MM.1S (cell line): ENCODE results near the gene CHCHD6.

Source experiments
- DNase-seq: peaks from one replicate; pipeline ENCODE4 v3.0.0-alpha.2; 2015
- H2AFZ ChIP-seq: fragments of 300-600 bp; sonication (generic); 2 replicates; pipeline ENCODE4 v1.6.0; 2016; ENCODE audit warnings: antibody characterized with exemption, low read length
- H3F3A ChIP-seq: fragments of 300-600 bp; sonication (generic); 2 replicates; pipeline ENCODE4 v1.6.1; 2016; ENCODE audit warnings: mild to moderate bottlenecking, antibody characterized with exemption, low read length, moderate library complexity, mixed read lengths; ENCODE audit not compliant: insufficient read depth
- H3K27ac ChIP-seq: fragments of 300-600 bp; sonication (generic); 2 replicates; pipeline ENCODE4 v1.5.1; 2016; ENCODE audit warnings: mild to moderate bottlenecking, low read length
- H3K27me3 ChIP-seq: fragments of 300-600 bp; sonication (generic); replicated peaks from 2 replicates; pipeline ENCODE4 v1.6.0; 2016; ENCODE audit warnings: low read length; ENCODE audit not compliant: insufficient read depth
- H3K36me3 ChIP-seq: fragments of 300-600 bp; sonication (generic); replicated peaks from 2 replicates; pipeline ENCODE4 v1.6.1; 2016; ENCODE audit warnings: mild to moderate bottlenecking, low read length, mixed read lengths; ENCODE audit not compliant: insufficient read depth
- H3K4me1 ChIP-seq: fragments of 300-600 bp; sonication (generic); 2 replicates; pipeline ENCODE4 v1.6.1; 2016; ENCODE audit warnings: low read length, mixed read lengths
- H3K4me2 ChIP-seq: fragments of 300-600 bp; sonication (generic); 2 replicates; pipeline ENCODE4 v1.6.0; 2016; ENCODE audit warnings: low read depth, low read length
- H3K4me3 ChIP-seq: fragments of 300-600 bp; sonication (generic); 2 replicates; pipeline ENCODE4 v1.5.1; 2016; ENCODE audit warnings: low read length, mixed read lengths
- H3K79me2 ChIP-seq: fragments of 300-600 bp; sonication (generic); 2 replicates; pipeline ENCODE4 v1.6.1; 2016; ENCODE audit warnings: mixed run types, low read length, mixed read lengths
- H3K9ac ChIP-seq: fragments of 300-600 bp; sonication (generic); 2 replicates; pipeline ENCODE4 v1.6.1; 2016; ENCODE audit warnings: low read length, mixed read lengths
- H3K9me2 ChIP-seq: fragments of 300-600 bp; sonication (generic); replicated peaks from 2 replicates; pipeline ENCODE4 v1.6.1; 2016; ENCODE audit warnings: mild to moderate bottlenecking, low read length, mixed read lengths; ENCODE audit not compliant: insufficient read depth
- H3K9me3 ChIP-seq: fragments of 300-600 bp; sonication (generic); replicated peaks from 2 replicates; pipeline ENCODE4 v1.6.1; 2016; ENCODE audit warnings: mild to moderate bottlenecking, low read length, mixed read lengths; ENCODE audit not compliant: insufficient read depth
- H4K20me1 ChIP-seq: fragments of 300-600 bp; sonication (generic); 2 replicates; pipeline ENCODE4 v1.6.1; 2016; ENCODE audit warnings: mild to moderate bottlenecking, low read length, moderate library complexity, mixed read lengths; ENCODE audit not compliant: insufficient read depth
- CTCF ChIP-seq: fragments of 300-600 bp; sonication (generic); IDR thresholded peaks from 2 replicates; pipeline ENCODE4 v1.5.1; 2016; ENCODE audit warnings: antibody characterized with exemption, low read length, mixed read lengths
- EZH2 ChIP-seq: fragments of 300-600 bp; sonication (generic); optimal IDR thresholded peaks from 2 replicates; pipeline ENCODE3; 2017; ENCODE audit warnings: low read depth, mild to moderate bottlenecking, antibody characterized with exemption, low read length, mixed read lengths
- EZH2phosphoT487 ChIP-seq: fragments of 300-600 bp; sonication (generic); IDR thresholded peaks from 2 replicates; pipeline ENCODE4 v1.6.1; 2018; ENCODE audit warnings: antibody characterized with exemption, low read length

CHCHD6 gene

GRCh38 chr3:126656371-126657134 is 47.5 kb upstream of the CHCHD6 start:
- H3K36me3 ChIP-seq: no peaks in the 10 kb centered on the region
- no peak overlapping the region for H3K4me2 ChIP-seq
- no peak overlapping the region for H3K9ac ChIP-seq
- no peaks in the 10 kb centered on the region for H3K79me2 ChIP-seq
- no peaks in the 10 kb centered on the region for H3K9me2 ChIP-seq
- no peak overlapping the region for H3K4me3 ChIP-seq
- no peaks in the 10 kb centered on the region; the same call in 1 of the 2 replicates for H3K27me3 ChIP-seq
- no peak overlapping the region for H2AFZ ChIP-seq
- H3K27ac ChIP-seq: no peak overlapping the region
- H3K9me3 ChIP-seq: no peaks in the 10 kb centered on the region
- peaks cover 4% of the 10 kb centered on the region; the same call in 1 of the 2 replicates for H3K4me1 ChIP-seq
- H4K20me1 ChIP-seq: no peaks in the 10 kb centered on the region
- TF ChIP-seq CTCF (no peak), EZH2 (no peak), EZH2phosphoT487 (no peak)
- DNase-seq: no peak
- no peaks in the 10 kb centered on the region for H3F3A ChIP-seq

DNA sequence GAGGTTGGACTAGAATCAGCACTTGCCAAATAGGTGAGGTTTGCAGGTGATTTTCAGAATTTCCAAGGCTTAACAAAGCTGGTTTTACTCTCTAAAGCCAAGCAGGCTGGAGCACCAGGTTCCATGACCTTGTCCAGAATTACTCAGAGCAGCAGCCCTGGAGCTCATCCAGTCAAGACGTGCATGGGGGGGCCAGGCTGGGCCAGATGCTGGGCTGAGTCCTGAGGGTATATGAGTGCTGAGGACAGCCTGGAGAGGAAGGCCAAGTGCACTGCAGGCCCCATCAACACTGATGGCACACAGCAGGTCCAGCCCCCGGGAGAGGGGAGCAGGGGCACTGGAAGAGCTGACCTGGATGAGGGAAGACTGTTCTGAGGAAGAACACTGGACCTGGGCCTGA is 46.1 kb upstream of the CHCHD6 start:
- Histone ChIP-seq H3F3A (no peaks in the 10 kb centered on the region), H3K9me3 (no peaks in the 10 kb centered on the region), H3K9ac (no peak overlapping the region), H3K9me2 (no peaks in the 10 kb centered on the region), H2AFZ (no peak overlapping the region), H3K4me3 (no peak overlapping the region), H3K27ac (no peak overlapping the region), H3K36me3 (no peaks in the 10 kb centered on the region), H3K27me3 (peaks cover 8% of the 10 kb centered on the region), H3K4me2 (no peak overlapping the region), H3K79me2 (no peaks in the 10 kb centered on the region), H4K20me1 (no peaks in the 10 kb centered on the region), H3K4me1 (peaks cover 4% of the 10 kb centered on the region; the same call in 1 of the 2 replicates)
- TF ChIP-seq CTCF: no peak
- no peak for TF ChIP-seq EZH2
- TF ChIP-seq EZH2phosphoT487: no peak
- DNase-seq: no peak

DNA sequence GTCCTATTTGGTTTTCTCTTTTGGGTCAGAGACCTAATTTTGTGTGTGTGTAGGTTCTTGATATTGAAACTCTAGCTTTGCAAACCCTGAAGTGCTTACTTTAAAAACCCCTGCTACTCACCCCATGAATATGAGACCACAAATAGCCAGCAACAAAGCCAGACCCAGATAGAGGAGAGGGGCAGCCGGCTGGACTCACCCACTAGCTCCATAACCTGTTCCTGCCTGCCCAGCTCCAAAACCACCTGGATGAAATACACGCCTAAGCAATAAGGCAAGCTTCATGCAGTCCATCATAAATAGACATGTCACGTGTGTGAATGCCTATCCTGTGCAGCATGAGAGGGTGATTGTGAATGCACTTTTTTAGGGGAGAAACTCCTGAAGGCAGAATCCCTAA is 45.5 kb upstream of the CHCHD6 start:
- H4K20me1 ChIP-seq: no peaks in the 10 kb centered on the region
- H3F3A ChIP-seq: no peaks in the 10 kb centered on the region
- H3K4me2 ChIP-seq: no peak overlapping the region
- no peaks in the 10 kb centered on the region for H3K9me3 ChIP-seq
- H3K9ac ChIP-seq: no peak overlapping the region
- no peak overlapping the region for H2AFZ ChIP-seq
- no peak overlapping the region for H3K4me3 ChIP-seq
- DNase-seq: no peak
- H3K36me3 ChIP-seq: no peaks in the 10 kb centered on the region
- peaks cover 8% of the 10 kb centered on the region for H3K27me3 ChIP-seq
- TF ChIP-seq EZH2phosphoT487: no peak
- no peak for TF ChIP-seq CTCF
- no peak for TF ChIP-seq EZH2
- H3K27ac ChIP-seq: no peak overlapping the region
- H3K9me2 ChIP-seq: no peaks in the 10 kb centered on the region
- no peaks in the 10 kb centered on the region for H3K79me2 ChIP-seq
- H3K4me1 ChIP-seq: peaks cover 4% of the 10 kb centered on the region; the same call in 1 of the 2 replicates
